LNCaP clone FGC (cell line): ENCODE measurements around the gene ZNF761.
"Not testable (repeated sequence)": the region's sequence is repeated elsewhere in the genome, so short reads cannot be mapped to it uniquely, and the experiment has no call there.

Source experiments
- DNase-seq: peaks from one replicate; pipeline ENCODE4 v3.0.0-alpha.2; 2011; ENCODE audit warnings: low read depth
- H3K4me3 ChIP-seq: 2 replicates; pipeline ENCODE4 v1.5.1; 2011; ENCODE audit warnings: mild to moderate bottlenecking, low read depth, low read length, control low read depth
- CTCF ChIP-seq: IDR thresholded peaks from 2 replicates; pipeline ENCODE4 v1.5.1; 2012; ENCODE audit warnings: mild to moderate bottlenecking; ENCODE audit not compliant: control insufficient read depth, insufficient read depth; ENCODE audit errors: extremely low read depth

ZNF761 gene

GRCh38 chr19:53485046-53486004 lies 53.5 kb downstream of the ZNF761 start:
- no peak for DNase-seq
- TF ChIP-seq CTCF: no peak
- no peak overlapping the region for H3K4me3 ChIP-seq

- DNase-seq: no peak
- no peak for TF ChIP-seq CTCF
Observed at GRCh38 chr19:53492153-53492552, 60.4 kb downstream of the ZNF761 start.

GRCh38 chr19:53497311-53498023 lies 65.7 kb downstream of the ZNF761 start:
- not testable (repeated sequence) for H3K4me3 ChIP-seq, DNase-seq

More at GRCh38 chr19:53492153-53492552, 60.4 kb downstream of the ZNF761 start:
- no peak overlapping the region for H3K4me3 ChIP-seq

- not testable (repeated sequence) for H3K4me3 ChIP-seq
- DNase-seq: peak; percentile 38
Observed at GRCh38 chr19:53498024-53498395, 66.2 kb downstream of the ZNF761 start.

- DNase-seq, H3K4me3 ChIP-seq: not testable (repeated sequence)
Observed at GRCh38 chr19:53503151-53503550, 71.4 kb downstream of the ZNF761 start.

- not testable (repeated sequence) for H3K4me3 ChIP-seq, DNase-seq
Observed at GRCh38 chr19:53503671-53504364, 72.0 kb downstream of the ZNF761 start.

GRCh38 chr19:53504365-53504703 lies 72.5 kb downstream of the ZNF761 start:
- DNase-seq, H3K4me3 ChIP-seq: not testable (repeated sequence)

GRCh38 chr19:53504885-53505284 lies 73.1 kb downstream of the ZNF761 start:
- no peak for TF ChIP-seq CTCF
- no peak for DNase-seq
- no peak overlapping the region for H3K4me3 ChIP-seq

- H3K4me3 ChIP-seq: no peak overlapping the region
- no peak for TF ChIP-seq CTCF
- DNase-seq: no peak
Observed at GRCh38 chr19:53506728-53507127, 74.9 kb downstream of the ZNF761 start.
